Adipocyte (in vitro differentiated cells): Measurements from ENCODE around the gene KIF18A.
"Not testable (repeated sequence)": the region's sequence is repeated elsewhere in the genome, so short reads cannot be mapped to it uniquely, and the experiment has no call there.

Source experiments
- DNase-seq: peaks from one replicate; pipeline ENCODE4 v3.0.0-alpha.2; 2015; ENCODE audit warnings: low read depth
- H3K27me3 ChIP-seq: replicated peaks from 2 replicates; pipeline ENCODE4 v1.7.0; 2013; ENCODE audit warnings: mild to moderate bottlenecking, low read length, moderate library complexity; ENCODE audit not compliant: control insufficient read depth, insufficient read depth
- H3K36me3 ChIP-seq: 2 replicates; pipeline ENCODE4 v1.7.0; 2013; ENCODE audit warnings: low read length, mild to moderate bottlenecking, moderate library complexity; ENCODE audit not compliant: control insufficient read depth, insufficient read depth, severe bottlenecking
- H3K4me1 ChIP-seq: 2 replicates; pipeline ENCODE4 v1.7.0; 2013; ENCODE audit warnings: mild to moderate bottlenecking, low read length, moderate library complexity; ENCODE audit not compliant: control insufficient read depth, insufficient read depth
- H3K4me3 ChIP-seq: 2 replicates; pipeline ENCODE4 v1.7.0; 2013; ENCODE audit warnings: mild to moderate bottlenecking, low read length, moderate library complexity
- H3K9ac ChIP-seq: 2 replicates; pipeline ENCODE4 v1.7.0; 2013; ENCODE audit warnings: mild to moderate bottlenecking, low read length, moderate library complexity
- H3K9me3 ChIP-seq: 2 replicates; pipeline ENCODE4 v1.7.0; 2013; ENCODE audit warnings: mild to moderate bottlenecking, low read length, moderate library complexity; ENCODE audit not compliant: control insufficient read depth

The KIF18A gene

GRCh38 chr11:28105869-28106268 lies 2.1 kb downstream of the KIF18A start:
- Histone ChIP-seq H3K36me3 (no peaks in the 10 kb centered on the region), H3K9ac (no peak overlapping the region), H3K4me1 (peaks cover 16% of the 10 kb centered on the region), H3K27me3 (no peaks in the 10 kb centered on the region), H3K9me3 (no peaks in the 10 kb centered on the region), H3K4me3 (no peak overlapping the region)
- DNase-seq, result no peak

GRCh38 chr11:28104984-28105383 lies 3.0 kb downstream of the KIF18A start:
- no peaks in the 10 kb centered on the region for H3K27me3 ChIP-seq

GRCh38 chr11:28104425-28104824 lies 3.5 kb downstream of the KIF18A start:
- H3K4me1 ChIP-seq, result peaks cover 11% of the 10 kb centered on the region
- no peaks in the 10 kb centered on the region for H3K27me3 ChIP-seq
- H3K9ac ChIP-seq, result no peak overlapping the region
- no peak overlapping the region for H3K4me3 ChIP-seq
- H3K36me3 ChIP-seq, result no peaks in the 10 kb centered on the region
- no peak for DNase-seq
- H3K9me3 ChIP-seq, result no peaks in the 10 kb centered on the region

More at GRCh38 chr11:28104984-28105383, 3.0 kb downstream of the KIF18A start:
- Histone ChIP-seq H3K4me3 (no peak overlapping the region), H3K9ac (no peak overlapping the region), H3K4me1 (peaks cover 16% of the 10 kb centered on the region), H3K9me3 (no peaks in the 10 kb centered on the region), H3K36me3 (no peaks in the 10 kb centered on the region)
- DNase-seq, result no peak

GRCh38 chr11:28102300-28102699 lies 5.7 kb downstream of the KIF18A start:
- H3K27me3 ChIP-seq, H3K4me3 ChIP-seq, H3K9me3 ChIP-seq, H3K4me1 ChIP-seq, H3K9ac ChIP-seq, H3K36me3 ChIP-seq, DNase-seq: not testable (repeated sequence)

GRCh38 chr11:28100665-28101064 lies 7.3 kb downstream of the KIF18A start:
- no peaks in the 10 kb centered on the region for H3K27me3 ChIP-seq
- H3K36me3 ChIP-seq, result no peaks in the 10 kb centered on the region

GRCh38 chr11:28099715-28100114 lies 8.2 kb downstream of the KIF18A start:
- H3K9me3 ChIP-seq, result no peaks in the 10 kb centered on the region
- H3K4me3 ChIP-seq, result no peak overlapping the region
- no peaks in the 10 kb centered on the region for H3K36me3 ChIP-seq
- H3K4me1 ChIP-seq, result no peaks in the 10 kb centered on the region
- H3K9ac ChIP-seq, result no peak overlapping the region
- H3K27me3 ChIP-seq, result no peaks in the 10 kb centered on the region
- no peak for DNase-seq

More at GRCh38 chr11:28100665-28101064, 7.3 kb downstream of the KIF18A start:
- no peak overlapping the region for H3K4me3 ChIP-seq
- H3K9me3 ChIP-seq, result no peaks in the 10 kb centered on the region
- no peak overlapping the region for H3K9ac ChIP-seq
- H3K4me1 ChIP-seq, result no peaks in the 10 kb centered on the region
- no peak for DNase-seq

GRCh38 chr11:28098257-28098656 lies 9.7 kb downstream of the KIF18A start:
- no peaks in the 10 kb centered on the region for H3K27me3 ChIP-seq
- H3K9me3 ChIP-seq, result no peaks in the 10 kb centered on the region
- no peaks in the 10 kb centered on the region for H3K4me1 ChIP-seq
- no peak for DNase-seq
- H3K9ac ChIP-seq, result no peak overlapping the region
- H3K4me3 ChIP-seq, result no peak overlapping the region
- H3K36me3 ChIP-seq, result no peaks in the 10 kb centered on the region

GRCh38 chr11:28092786-28093185 lies 15.2 kb downstream of the KIF18A start:
- Histone ChIP-seq H3K9ac (no peak overlapping the region), H3K9me3 (no peaks in the 10 kb centered on the region), H3K27me3 (no peaks in the 10 kb centered on the region), H3K4me1 (no peaks in the 10 kb centered on the region), H3K36me3 (no peaks in the 10 kb centered on the region), H3K4me3 (no peak overlapping the region)
- DNase-seq, result no peak

GRCh38 chr11:28090052-28090749 lies 17.8 kb downstream of the KIF18A start:
- Histone ChIP-seq H3K4me3 (no peak overlapping the region), H3K9ac (no peak overlapping the region), H3K4me1 (peaks cover 4% of the 10 kb centered on the region), H3K36me3 (no peaks in the 10 kb centered on the region), H3K27me3 (no peaks in the 10 kb centered on the region), H3K9me3 (no peaks in the 10 kb centered on the region)
- DNase-seq, result peak; percentile 52

- H3K9ac ChIP-seq, result no peak overlapping the region
- no peaks in the 10 kb centered on the region for H3K27me3 ChIP-seq
- H3K9me3 ChIP-seq, result no peaks in the 10 kb centered on the region
- H3K4me1 ChIP-seq, result peaks cover 4% of the 10 kb centered on the region
- DNase-seq, result no peak
- H3K4me3 ChIP-seq, result no peak overlapping the region
- H3K36me3 ChIP-seq, result no peaks in the 10 kb centered on the region
These were observed 18.6 kb downstream of the KIF18A start for GRCh38 chr11:28089378-28089777.

- H3K9me3 ChIP-seq, H3K27me3 ChIP-seq, H3K4me3 ChIP-seq, H3K36me3 ChIP-seq, H3K9ac ChIP-seq, H3K4me1 ChIP-seq, DNase-seq: not testable (repeated sequence)
These were observed 20.3 kb downstream of the KIF18A start for GRCh38 chr11:28087693-28088092.

GRCh38 chr11:28087192-28087591 lies 20.8 kb downstream of the KIF18A start:
- not testable (repeated sequence) for H3K27me3 ChIP-seq, H3K4me3 ChIP-seq, H3K9me3 ChIP-seq, H3K36me3 ChIP-seq, H3K4me1 ChIP-seq, DNase-seq, H3K9ac ChIP-seq
